ENCODE results near the gene TOMM34. TPM values are rescaled to one million over a fixed set of nuclear protein-coding genes. Genes with fewer than 3 reads are reported as not detected.

TOMM34 gene
- total RNA-seq, 1 experiment from 2014 or later: 37.5 TPM

DNA sequence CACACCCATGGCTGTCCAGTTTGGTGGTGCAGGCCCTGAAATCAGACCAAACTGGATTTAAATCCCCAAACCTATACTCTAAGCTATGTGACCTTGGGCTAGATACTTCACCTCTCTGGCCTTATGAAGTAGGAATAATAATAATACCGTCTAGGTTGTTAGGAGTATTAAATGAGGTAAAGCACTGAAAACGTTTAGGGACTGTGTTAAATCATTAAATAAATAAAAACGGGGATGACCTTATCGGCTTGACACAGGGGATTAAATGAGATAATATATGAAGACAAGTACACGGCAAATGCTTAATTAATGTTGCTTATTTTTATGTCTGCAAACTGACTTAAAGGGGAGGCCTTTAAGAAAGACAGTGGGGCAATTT lies 5.4 kb upstream of the TOMM34 start:
- no peak overlapping the region for H2BK5ac ChIP-seq (ENCODE audit: insufficient read length, low read length)
- H2BK20ac ChIP-seq (ENCODE audit: low read depth, low read length, poor library complexity, severe bottlenecking): no peak overlapping the region
- no peaks in the 10 kb centered on the region for H4K20me1 ChIP-seq (ENCODE audit: control insufficient read depth, insufficient read depth, insufficient read length)
- DNase-seq: no peak
- no peak overlapping the region for H3K14ac ChIP-seq (ENCODE audit: insufficient read depth, low read length)
- no peak overlapping the region for H3K23ac ChIP-seq (ENCODE audit: insufficient read length, low read depth, low read length)
- peak overlapping the region; percentile 15 for H3K9ac ChIP-seq (ENCODE audit: extremely low read depth, insufficient read length, low read length)
- no peak overlapping the region for H3T11ph ChIP-seq (ENCODE audit: low read length)
- H3K9me3 ChIP-seq (ENCODE audit: control insufficient read depth, low read depth, low read length): no peaks in the 10 kb centered on the region
- no peak overlapping the region for H4K8ac ChIP-seq (replicated peaks; ENCODE audit: insufficient read length, low read depth, low read length)
- no peak overlapping the region for H2BK120ac ChIP-seq (ENCODE audit: low read depth, low read length, poor library complexity, severe bottlenecking)
- peak overlapping the region; percentile 11 for H3K27ac ChIP-seq (ENCODE audit: insufficient read length, low read depth, low read length)
- peak overlapping the region; percentile 82 for H3K4me2 ChIP-seq (ENCODE audit: insufficient read depth, insufficient read length, low read length)
- no peak overlapping the region for H4K91ac ChIP-seq (ENCODE audit: insufficient read length, low read depth, low read length)
- H2BK12ac ChIP-seq (ENCODE audit: insufficient read length, low read depth, low read length): no peak overlapping the region
- no peaks in the 10 kb centered on the region for H3K79me1 ChIP-seq (ENCODE audit: insufficient read depth, low read depth, low read length, poor library complexity, severe bottlenecking)
- H2AK5ac ChIP-seq (ENCODE audit: insufficient read length, low read length): no peak overlapping the region
- H3K4me1 ChIP-seq (ENCODE audit: insufficient read depth, low read length): no peaks in the 10 kb centered on the region
- no peak overlapping the region for H3K4ac ChIP-seq (ENCODE audit: low read depth, low read length)
- no peak overlapping the region for H3K56ac ChIP-seq (ENCODE audit: insufficient read length, low read depth, low read length)
- Mint-ChIP-seq H3K27me3 (ENCODE audit: low read depth) (peaks cover 41% of the 10 kb centered on the region), H3K27ac (peak overlapping the region in 1 of 3 experiments; percentile 63; a peak in 2 of 7 replicates), H3K4me3 (peak overlapping the region; percentile 100), H3K9me3 (no peaks in the 10 kb centered on the region; a peak in 2 of 5 replicates), H3K36me3 (ENCODE audit: insufficient read depth in 1 of 3, low read depth in 3 of 3) (peaks cover 0 to 2% (median 0%) of the 10 kb centered on the region in 3 experiments; a peak in 1 of 7 replicates), H3K4me1 (peaks cover 44 to 51% of the 10 kb centered on the region in 2 experiments)
- H2AFZ ChIP-seq (ENCODE audit: low read length): no peak overlapping the region
- no peak overlapping the region for H2BK15ac ChIP-seq (ENCODE audit: low read depth, low read length)
- H3K18ac ChIP-seq (ENCODE audit: insufficient read length, low read depth, low read length): no peak overlapping the region
- H3K23me2 ChIP-seq (ENCODE audit: insufficient read length, low read depth, low read length, poor library complexity, severe bottlenecking): peaks cover 5% of the 10 kb centered on the region
- H4K5ac ChIP-seq (ENCODE audit: insufficient read length, low read depth, low read length): no peak overlapping the region
- peaks cover 14% of the 10 kb centered on the region; the same call in 1 of the 2 replicates for H3K79me2 ChIP-seq (ENCODE audit: insufficient read depth, low read length)
- WGBS (ENCODE audit: extremely low coverage, insufficient read length, low lambda C conversion rate): no CpG with 5 or more reads among the region's 5 CpGs
- TF ChIP-seq, protein P1, sequence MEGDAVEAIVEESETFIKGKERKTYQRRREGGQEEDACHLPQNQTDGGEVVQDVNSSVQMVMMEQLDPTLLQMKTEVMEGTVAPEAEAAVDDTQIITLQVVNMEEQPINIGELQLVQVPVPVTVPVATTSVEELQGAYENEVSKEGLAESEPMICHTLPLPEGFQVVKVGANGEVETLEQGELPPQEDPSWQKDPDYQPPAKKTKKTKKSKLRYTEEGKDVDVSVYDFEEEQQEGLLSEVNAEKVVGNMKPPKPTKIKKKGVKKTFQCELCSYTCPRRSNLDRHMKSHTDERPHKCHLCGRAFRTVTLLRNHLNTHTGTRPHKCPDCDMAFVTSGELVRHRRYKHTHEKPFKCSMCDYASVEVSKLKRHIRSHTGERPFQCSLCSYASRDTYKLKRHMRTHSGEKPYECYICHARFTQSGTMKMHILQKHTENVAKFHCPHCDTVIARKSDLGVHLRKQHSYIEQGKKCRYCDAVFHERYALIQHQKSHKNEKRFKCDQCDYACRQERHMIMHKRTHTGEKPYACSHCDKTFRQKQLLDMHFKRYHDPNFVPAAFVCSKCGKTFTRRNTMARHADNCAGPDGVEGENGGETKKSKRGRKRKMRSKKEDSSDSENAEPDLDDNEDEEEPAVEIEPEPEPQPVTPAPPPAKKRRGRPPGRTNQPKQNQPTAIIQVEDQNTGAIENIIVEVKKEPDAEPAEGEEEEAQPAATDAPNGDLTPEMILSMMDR (conservative IDR thresholded peaks at IDR 0.05): no peak
- H3K27me3 ChIP-seq (ENCODE audit: insufficient read depth, low read length): no peaks in the 10 kb centered on the region; the same call in 1 of the 2 replicates
